ENCODE measurements around the gene KCNRG. TPM values are rescaled to one million over a fixed set of nuclear protein-coding genes. Genes with fewer than 3 reads are reported as not detected.

The KCNRG gene
- total and polyA plus RNA-seq, 9 of the 15 experiments (the other 6 are each of a cell fraction or from before 2014, with no cell fraction given): 0.36 to 1.1 (median 0.53) TPM

- TF ChIP-seq BCLAF1 (IDR thresholded peaks at IDR 0.05; ENCODE audit: borderline replicate concordance in 1 of 2, control insufficient read depth in 1 of 2, low read depth in 2 of 2, low read length in 1 of 2): no peak
- no peak for TF ChIP-seq PHB2 (IDR thresholded peaks at IDR 0.05; ENCODE audit: low read depth)
- no peak for TF ChIP-seq ZC3H4 (CRISPR knock-in tag; IDR thresholded peaks at IDR 0.05; ENCODE audit: borderline replicate concordance)
- TF ChIP-seq ARHGAP35 (IDR thresholded peaks at IDR 0.05; ENCODE audit: partially characterized antibody): no peak
Measured at GRCh38 chr13:50065712-50066111, 50.5 kb downstream of the KCNRG start (continued).

- POLR2A ChIA-PET: interaction anchor here (0.7 to 3.5 kb wide), 5 partner anchors 10 to 19 kb away, joined by 3 to 15 read pairs (median 4); no protein-coding TSS in a partner anchor
- Histone ChIP-seq H3K4me3 (no peak overlapping the region), H3K79me2 (ENCODE audit: control insufficient read depth, insufficient read depth, low read length) (peaks cover 91% of the 10 kb centered on the region), H3K9ac (ENCODE audit: insufficient read depth in 1 of 2, low read depth in 2 of 2, low read length in 2 of 2) (no peak overlapping the region), H3K4me1 (replicated peaks in 1 of 2; ENCODE audit: control insufficient read depth in 2 of 2, insufficient read depth in 2 of 2, low read length in 2 of 2) (no peaks in the 10 kb centered on the region; a peak in 1 of 5 replicates), H3K27me3 (ENCODE audit: control insufficient read depth in 2 of 2, insufficient read depth in 2 of 2, low read length in 2 of 2) (no peaks in the 10 kb centered on the region), H3K4me2 (ENCODE audit: insufficient read depth, low read length) (no peak overlapping the region), H3K36me3 (ENCODE audit: control insufficient read depth, insufficient read depth, low read length) (peaks cover 85% of the 10 kb centered on the region), H3K9me3 (replicated peaks; ENCODE audit: control insufficient read depth, insufficient read depth, low read depth, low read length) (no peaks in the 10 kb centered on the region), H4K20me1 (replicated peaks; ENCODE audit: control insufficient read depth, insufficient read depth, low read length) (no peaks in the 10 kb centered on the region), H3K9me1 (ENCODE audit: control insufficient read depth, insufficient read depth, low read length) (no peaks in the 10 kb centered on the region), H2AFZ (ENCODE audit: low read depth, low read length) (no peak overlapping the region), H3K27ac (ENCODE audit: extremely low read depth, low read depth, low read length) (no peak overlapping the region)
- ATAC-seq (no peak), FAIRE-seq (peak; percentile 6), DNase-seq (ENCODE audit: extremely low read depth in 1 of 4, low spot score in 3 of 4) (no peak)
- in situ Hi-C loops (cut with MboI) (no loop called here), intact Hi-C loops (cut with micrococcal nuclease) (no loop called here)
- TF ChIP-seq PCBP2 (IDR thresholded peaks at IDR 0.05; ENCODE audit: low read depth, low read length, poor library complexity, severe bottlenecking): no peak
- no peak for TF ChIP-seq GABPB2 (CRISPR knock-in tag; conservative IDR thresholded peaks at IDR 0.05)
- TF ChIP-seq ATF3 (IDR thresholded peaks at IDR 0.05): peak; percentile 47; the same call in 1 of the 2 replicates
- TF ChIP-seq ATF3 (CRISPR knock-in tag; conservative IDR thresholded peaks at IDR 0.05): no peak
- no peak for TF ChIP-seq ZNF79 (CRISPR knock-in tag; IDR thresholded peaks at IDR 0.05; ENCODE audit: low read depth)
- peak; percentile 66 for TF ChIP-seq CEBPB (tag; IDR thresholded peaks at IDR 0.05)
- no peak for TF ChIP-seq CBX2 (IDR thresholded peaks at IDR 0.05; ENCODE audit: insufficient read depth, low read length, poor library complexity, severe bottlenecking)
- no peak for TF ChIP-seq CXXC5 (CRISPR knock-in tag; IDR thresholded peaks at IDR 0.05)
- no peak for TF ChIP-seq STAG1 (CRISPR knock-in tag; IDR thresholded peaks at IDR 0.05; ENCODE audit: borderline replicate concordance)
- TF ChIP-seq CEBPG (CRISPR knock-in tag; IDR thresholded peaks at IDR 0.05): no peak
- peak; percentile 65 to 77 for TF ChIP-seq CEBPG (tag; conservative IDR thresholded peaks at IDR 0.05 in 1 of 2, IDR thresholded peaks at IDR 0.05 in 1 of 2)
- no peak for TF ChIP-seq ASH1L (IDR thresholded peaks at IDR 0.05; ENCODE audit: borderline replicate concordance, low read depth, partially characterized antibody)
- no TSS peak for BruUV-seq (replicated peaks)
- CTCF ChIA-PET (ENCODE audit: low intra/inter-chr PET ratio): no interaction called here
Measured at GRCh38 chr13:50068508-50068907, 53.3 kb downstream of the KCNRG start.
